ENCODE results near the gene ZNF432. TPM values are rescaled to one million over a fixed set of nuclear protein-coding genes. Genes with fewer than 3 reads are reported as not detected.

ZNF432 gene
- total and polyA plus RNA-seq, 10 donors: 4.5 to 20.8 (median 10.8) TPM

GRCh38 chr19:52094526-52095130 lies 46.0 kb upstream of the ZNF432 start:
- H3K4me1 ChIP-seq: peaks cover 7 to 41% (median 26%) of the 10 kb centered on the region in 6 donors
- H3K4me3 ChIP-seq: peak overlapping the region; percentile 69 to 94 (median 83)
- TF ChIP-seq POLR2A (IDR thresholded peaks at IDR 0.05): no peak
- TF ChIP-seq POLR2AphosphoS5 (IDR thresholded peaks at IDR 0.05): no peak
- no peak for TF ChIP-seq CTCF (IDR thresholded peaks at IDR 0.05 in 8 of 11, conservative IDR thresholded peaks at IDR 0.05 in 3 of 11)
- H3K27me3 ChIP-seq (replicated peaks in 1 of 7): no peaks in the 10 kb centered on the region
- intact Hi-C loops (cut with DNase I; ENCODE audit: low total_unique reads): no loop called here
- no peak for DNase-seq
- 20 to 29% (median 23%) methylated on average over 12 of the region's 12 CpGs for whole genome bisulfite sequencing, 5 donors
- H3K36me3 ChIP-seq: peaks cover 0 to 45% (median 26%) of the 10 kb centered on the region in 6 donors
- H3K9me3 ChIP-seq: peaks cover 0 to 85% (median 74%) of the 10 kb centered on the region in 8 donors
- H3K27ac ChIP-seq: peak overlapping the region in 5 of 8 donors; percentile 81 to 87 (median 85)

- Histone ChIP-seq H3K27me3 (replicated peaks in 1 of 7) (no peaks in the 10 kb centered on the region), H3K36me3 (peaks cover 4 to 100% (median 91%) of the 10 kb centered on the region in 6 donors), H3K9me3 (peaks cover 3 to 100% (median 89%) of the 10 kb centered on the region in 8 donors)
Observed at GRCh38 chr19:52086481-52086880, 37.8 kb upstream of the ZNF432 start.

DNA sequence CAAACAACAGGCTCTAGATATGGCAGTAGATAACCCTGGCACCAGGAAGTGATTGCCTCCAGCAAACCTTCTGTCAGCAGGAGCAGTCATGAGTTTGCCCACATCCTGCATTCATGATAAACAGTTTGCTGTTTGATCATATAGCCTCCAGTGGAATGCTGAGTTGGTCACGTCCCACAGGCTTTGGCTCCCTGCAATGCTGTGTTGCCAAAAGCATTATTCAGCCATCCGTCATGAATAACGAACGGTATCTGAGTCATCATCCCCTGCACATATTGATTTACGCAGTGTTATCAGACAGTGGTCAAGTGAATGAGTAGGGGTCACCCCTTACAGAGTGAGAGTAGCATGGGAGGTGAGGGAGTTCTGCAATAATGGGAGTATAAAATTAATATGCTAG lies 21.9 kb upstream of the ZNF432 start:
- TF ChIP-seq CTCF (IDR thresholded peaks at IDR 0.05 in 8 of 11, conservative IDR thresholded peaks at IDR 0.05 in 3 of 11): no peak
- Histone ChIP-seq H3K27ac (no peak overlapping the region), H3K36me3 (peaks cover 62 to 100% (median 99%) of the 10 kb centered on the region in 6 donors), H3K9me3 (peaks cover 39 to 100% (median 100%) of the 10 kb centered on the region in 8 donors), H3K4me1 (no peaks in the 10 kb centered on the region), H3K4me3 (peak overlapping the region in 1 of 8 donors; percentile 32), H3K27me3 (replicated peaks in 1 of 7) (no peaks in the 10 kb centered on the region)
- intact Hi-C loops (cut with DNase I; ENCODE audit: low total_unique reads): no loop called here
- 94 to 99% (median 97%) methylated on average over 5 of the region's 5 CpGs for WGBS, 5 donors
- DNase-seq: no peak

More at GRCh38 chr19:52086481-52086880, 37.8 kb upstream of the ZNF432 start:
- intact Hi-C loops (cut with DNase I; ENCODE audit: low total_unique reads): no loop called here
- no peak for DNase-seq
- H3K4me1 ChIP-seq: no peaks in the 10 kb centered on the region
- no peak for TF ChIP-seq POLR2AphosphoS5 (IDR thresholded peaks at IDR 0.05)
- no peak for TF ChIP-seq CTCF (IDR thresholded peaks at IDR 0.05 in 8 of 11, conservative IDR thresholded peaks at IDR 0.05 in 3 of 11)
- TF ChIP-seq POLR2A (IDR thresholded peaks at IDR 0.05): no peak
- H3K4me3 ChIP-seq: no peak overlapping the region
- no peak overlapping the region for H3K27ac ChIP-seq

DNA sequence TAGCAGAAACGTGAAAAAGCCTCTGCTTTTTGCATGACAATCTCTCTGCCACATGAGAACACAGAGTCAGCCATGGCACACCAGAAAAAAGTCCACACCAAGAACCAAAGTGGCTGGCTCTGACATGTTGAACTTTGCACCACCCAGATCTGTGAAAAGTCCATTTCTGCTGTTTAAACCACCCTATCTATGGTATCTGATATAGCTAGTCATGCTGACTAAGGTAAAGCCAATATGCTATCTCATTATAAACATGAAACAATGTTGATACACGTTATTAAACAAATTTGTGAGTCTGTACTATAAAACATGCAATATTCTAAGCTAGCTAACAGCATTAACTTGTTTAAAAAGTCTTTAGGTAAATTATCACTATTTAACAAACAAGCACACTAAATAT lies 21.0 kb upstream of the ZNF432 start:
- H3K9me3 ChIP-seq: peaks cover 43 to 100% (median 100%) of the 10 kb centered on the region in 8 donors
- peaks cover 55 to 100% (median 96%) of the 10 kb centered on the region in 6 donors for H3K36me3 ChIP-seq
- TF ChIP-seq POLR2AphosphoS5 (IDR thresholded peaks at IDR 0.05) (no peak), POLR2A (IDR thresholded peaks at IDR 0.05) (no peak), CTCF (IDR thresholded peaks at IDR 0.05 in 8 of 11, conservative IDR thresholded peaks at IDR 0.05 in 3 of 11) (no peak)
- WGBS, 5 donors: 92 to 100% (median 94%) methylated on average over 2 of the region's 2 CpGs
- intact Hi-C loops (cut with DNase I; ENCODE audit: low total_unique reads): no loop called here
- H3K27me3 ChIP-seq (replicated peaks in 1 of 7): no peaks in the 10 kb centered on the region
- DNase-seq: no peak
- no peaks in the 10 kb centered on the region for H3K4me1 ChIP-seq
- no peak overlapping the region for H3K27ac ChIP-seq
- no peak overlapping the region for H3K4me3 ChIP-seq

Data from spleen (tissue), 11 donors.